Measurements from ENCODE around the gene OR2F2.

Gene OR2F2

GRCh38 chr7:143979998-143980397 is 45.0 kb downstream of the OR2F2 start:
- DNase-seq, result no peak

GRCh38 chr7:143980746-143981510 is 45.9 kb downstream of the OR2F2 start:
- DNase-seq, result no peak

- DNase-seq, result no peak
Measured at GRCh38 chr7:143983960-143984359, 48.9 kb downstream of the OR2F2 start.

Data from central memory CD4-positive, alpha-beta T cell (primary cell).